Stimulated activated CD4-positive, alpha-beta T cell treated with anti-CD3 and anti-CD28 coated beads, Interleukin-1b, Interleukin-23, amount 100 ng/mL, for 1 hour (primary cell): ENCODE data around the gene KCNJ9.

ENCODE experiments used
- DNase-seq, 2 donors: peaks; one replicate each; pipeline ENCODE4 v3.0.0-alpha.2; 2020; ENCODE audit warnings: low read depth in 2 of 2

The KCNJ9 gene

GRCh38 chr1:160066829-160067745 is 14.3 kb upstream of the KCNJ9 start:
- no peak for DNase-seq

- no peak for DNase-seq
These were observed 13.1 kb upstream of the KCNJ9 start for GRCh38 chr1:160068225-160068624.

- no peak for DNase-seq
These were observed 11.7 kb upstream of the KCNJ9 start, which contains the start of gene KCNJ10 for GRCh38 chr1:160069460-160070231. Gene KCNJ10, minus strand, starts transcription at chr1:160070160. Its CDS starts 27,628 bp downstream, at chr1:160042532.

GRCh38 chr1:160070243-160071163 is 10.8 kb upstream of the KCNJ9 start:
- DNase-seq: peak; percentile 37 to 49

GRCh38 chr1:160071289-160071688 is 10.0 kb upstream of the KCNJ9 start:
- DNase-seq: no peak

GRCh38 chr1:160074865-160075264 is 6.5 kb upstream of the KCNJ9 start:
- DNase-seq: no peak

GRCh38 chr1:160075836-160076235 is 5.5 kb upstream of the KCNJ9 start:
- DNase-seq: no peak

GRCh38 chr1:160076295-160076694 is 5.0 kb upstream of the KCNJ9 start:
- no peak for DNase-seq

- DNase-seq: no peak
These were observed 3.9 kb upstream of the KCNJ9 start for GRCh38 chr1:160077486-160077885.

GRCh38 chr1:160078512-160079195 is 2.7 kb upstream of the KCNJ9 start:
- no peak for DNase-seq

- no peak for DNase-seq
These were observed 1.9 kb upstream of the KCNJ9 start for GRCh38 chr1:160079448-160079847.

GRCh38 chr1:160080381-160081100 is 797 bp upstream of the KCNJ9 start:
- DNase-seq: no peak

GRCh38 chr1:160082487-160082886 is 1.1 kb downstream of the KCNJ9 start:
- DNase-seq: no peak

GRCh38 chr1:160082926-160083325 is 1.6 kb downstream of the KCNJ9 start:
- DNase-seq: no peak

GRCh38 chr1:160083968-160084770 is 2.8 kb downstream of the KCNJ9 start:
- DNase-seq: peak; percentile 55 to 59

GRCh38 chr1:160084771-160085321 is 3.5 kb downstream of the KCNJ9 start:
- no peak for DNase-seq

GRCh38 chr1:160085686-160086455 is 4.5 kb downstream of the KCNJ9 start:
- DNase-seq: peak; percentile 45 to 65

GRCh38 chr1:160086456-160086892 is 5.1 kb downstream of the KCNJ9 start:
- no peak for DNase-seq
